ENCODE measurements around the gene ATP1B2.

The ATP1B2 gene, protein sequence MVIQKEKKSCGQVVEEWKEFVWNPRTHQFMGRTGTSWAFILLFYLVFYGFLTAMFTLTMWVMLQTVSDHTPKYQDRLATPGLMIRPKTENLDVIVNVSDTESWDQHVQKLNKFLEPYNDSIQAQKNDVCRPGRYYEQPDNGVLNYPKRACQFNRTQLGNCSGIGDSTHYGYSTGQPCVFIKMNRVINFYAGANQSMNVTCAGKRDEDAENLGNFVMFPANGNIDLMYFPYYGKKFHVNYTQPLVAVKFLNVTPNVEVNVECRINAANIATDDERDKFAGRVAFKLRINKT

DNA sequence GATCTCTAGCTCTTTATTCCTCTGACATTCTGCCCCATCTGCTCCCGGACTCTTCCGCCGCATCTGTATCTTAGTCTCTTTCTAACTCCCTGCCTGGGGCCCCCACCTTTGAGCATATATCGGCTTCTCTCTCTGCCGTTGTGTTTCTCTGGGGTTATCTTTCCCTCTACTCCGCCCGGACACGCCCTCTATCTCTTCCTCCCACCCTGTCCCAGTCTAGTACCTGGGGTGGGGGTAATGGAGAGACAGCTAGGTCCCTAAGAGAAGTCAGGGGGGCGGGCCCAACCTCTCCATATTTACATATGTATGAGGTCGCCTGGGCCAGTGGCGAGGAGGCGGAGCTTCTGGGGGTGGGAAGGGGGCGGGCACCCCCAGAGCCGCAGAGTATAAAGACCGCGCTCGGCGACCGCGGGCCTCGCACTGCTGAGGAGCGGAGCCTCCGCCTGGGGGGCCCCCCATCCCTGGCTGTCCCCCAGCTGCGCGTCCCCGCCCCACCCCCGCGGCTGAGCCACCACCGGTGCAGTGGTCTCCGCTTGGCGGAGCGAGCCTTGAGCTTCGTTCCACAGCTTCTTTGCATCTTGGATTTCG is at the start of gene ATP1B2:
Gene ATP1B2, plus strand, starts transcription at position 418 of the 588 bp plus-strand sequence. CDS start 593 bp downstream, outside the sequence.
- CTCF ChIA-PET = interaction anchor here (0.8 to 3.0 kb wide), 5 partner anchors 9 to 90 kb away, joined by 3 to 25 read pairs (median 4); partner anchors contain the start of genes SENP3, TP53 and WRAP53
- POLR2A ChIA-PET = interaction anchor here (0.6 to 1.4 kb wide), 17 partner anchors 8 to 647 kb away, joined by 3 to 18 read pairs (median 4); partner anchors contain the start of genes SAT2 and TP53
- peak; percentile 83 for DNase-seq (ENCODE audit: extremely low spot score)
- TF ChIP-seq, protein P1, sequence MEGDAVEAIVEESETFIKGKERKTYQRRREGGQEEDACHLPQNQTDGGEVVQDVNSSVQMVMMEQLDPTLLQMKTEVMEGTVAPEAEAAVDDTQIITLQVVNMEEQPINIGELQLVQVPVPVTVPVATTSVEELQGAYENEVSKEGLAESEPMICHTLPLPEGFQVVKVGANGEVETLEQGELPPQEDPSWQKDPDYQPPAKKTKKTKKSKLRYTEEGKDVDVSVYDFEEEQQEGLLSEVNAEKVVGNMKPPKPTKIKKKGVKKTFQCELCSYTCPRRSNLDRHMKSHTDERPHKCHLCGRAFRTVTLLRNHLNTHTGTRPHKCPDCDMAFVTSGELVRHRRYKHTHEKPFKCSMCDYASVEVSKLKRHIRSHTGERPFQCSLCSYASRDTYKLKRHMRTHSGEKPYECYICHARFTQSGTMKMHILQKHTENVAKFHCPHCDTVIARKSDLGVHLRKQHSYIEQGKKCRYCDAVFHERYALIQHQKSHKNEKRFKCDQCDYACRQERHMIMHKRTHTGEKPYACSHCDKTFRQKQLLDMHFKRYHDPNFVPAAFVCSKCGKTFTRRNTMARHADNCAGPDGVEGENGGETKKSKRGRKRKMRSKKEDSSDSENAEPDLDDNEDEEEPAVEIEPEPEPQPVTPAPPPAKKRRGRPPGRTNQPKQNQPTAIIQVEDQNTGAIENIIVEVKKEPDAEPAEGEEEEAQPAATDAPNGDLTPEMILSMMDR (IDR thresholded peaks at IDR 0.05; ENCODE audit: control extremely low read depth, extremely low read depth, low read depth, missing control alignments) = no peak

DNA sequence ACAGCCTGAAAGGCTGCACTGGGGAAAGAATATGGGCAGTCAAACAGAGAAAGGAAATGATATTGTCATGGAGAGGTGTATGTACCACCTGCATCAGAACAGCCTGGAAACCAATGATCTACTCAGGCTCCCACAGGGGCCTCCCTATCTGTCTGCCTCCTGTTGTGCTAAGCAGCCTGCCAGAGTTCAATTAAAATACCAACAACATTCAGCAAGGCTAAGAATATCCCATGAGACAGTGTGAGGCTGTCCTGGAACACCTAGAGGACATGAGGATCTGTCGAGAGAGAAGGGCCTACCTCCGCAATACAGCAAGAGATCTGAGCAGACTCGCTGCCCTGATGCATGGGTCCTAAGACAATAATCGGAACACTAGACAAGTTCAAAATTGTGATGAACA is 44.4 kb upstream of the ATP1B2 start:
- POLR2A ChIA-PET = no interaction called here
- CTCF ChIA-PET = interaction anchor here (2.4 kb wide), 1 partner anchor 17 kb away, joined by 7 read pairs; no protein-coding TSS in a partner anchor
- TF ChIP-seq, protein P1 (IDR thresholded peaks at IDR 0.05; ENCODE audit: control extremely low read depth, extremely low read depth, low read depth, missing control alignments) = no peak
- DNase-seq (ENCODE audit: extremely low spot score) = no peak

DNA sequence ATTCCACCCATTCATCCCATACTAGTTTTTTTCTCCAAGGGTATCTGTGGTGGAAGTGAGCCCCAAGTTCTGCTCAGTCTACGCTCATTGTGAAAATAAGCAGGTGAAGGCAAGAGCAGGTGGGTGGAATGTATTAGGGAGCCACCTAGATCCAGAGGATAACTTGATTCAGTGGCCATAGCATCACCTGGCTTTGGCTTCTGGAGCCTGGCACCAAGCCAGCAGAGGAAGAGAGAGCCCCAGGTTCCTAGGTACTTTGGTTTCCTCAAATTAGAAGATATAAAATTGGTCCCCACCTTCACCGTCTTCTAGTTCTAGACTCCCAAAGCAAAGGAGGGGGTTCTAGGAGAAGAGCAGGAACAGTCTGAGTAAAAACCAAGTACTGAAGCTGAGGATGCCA is 40.1 kb upstream of the ATP1B2 start:
- POLR2A ChIA-PET = no interaction called here
- TF ChIP-seq, protein P1 (IDR thresholded peaks at IDR 0.05; ENCODE audit: control extremely low read depth, extremely low read depth, low read depth, missing control alignments) = no peak

DNA sequence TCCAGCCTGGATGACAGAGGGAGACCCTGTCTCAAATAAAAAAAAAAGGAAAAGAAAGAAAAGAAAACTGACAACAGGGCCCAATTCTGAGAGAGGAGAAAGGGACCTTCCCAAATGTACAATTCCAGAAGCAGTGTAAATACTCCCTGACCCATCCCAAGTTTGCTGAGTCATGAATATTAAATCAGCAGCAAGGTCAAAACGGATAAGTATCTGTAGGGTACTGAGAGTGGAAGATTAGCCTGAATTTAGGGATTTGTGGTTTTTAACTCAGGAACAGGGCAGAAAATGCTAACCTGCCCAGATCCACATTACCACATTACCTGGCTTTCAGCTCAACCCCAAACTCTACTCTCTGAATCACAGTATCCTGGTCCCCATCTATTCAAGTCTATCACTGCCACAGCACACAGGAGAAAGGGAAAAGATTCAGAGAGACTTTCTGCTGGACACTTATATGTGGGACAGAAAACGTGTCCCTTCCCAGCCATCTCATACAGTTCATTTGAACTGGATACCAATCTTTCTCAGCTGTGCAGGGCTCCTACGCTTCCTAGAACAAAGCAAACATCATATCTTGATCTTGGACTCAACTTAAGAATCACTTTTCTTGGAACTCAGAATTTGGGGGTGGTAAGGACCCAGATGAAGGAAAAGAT is 39.0 kb upstream of the ATP1B2 start:
- CTCF ChIA-PET = interaction anchor here (1.1 to 9.0 kb wide), 5 partner anchors 10 to 208 kb away, joined by 3 to 68 read pairs (median 3); partner anchors contain the start of genes CD68, SAT2, SHBG and TMEM256
- POLR2A ChIA-PET = no interaction called here
- no peak for DNase-seq (ENCODE audit: extremely low spot score)
- TF ChIP-seq, protein P1 (IDR thresholded peaks at IDR 0.05; ENCODE audit: control extremely low read depth, extremely low read depth, low read depth, missing control alignments) = no peak

More for the DNA sequence above, 40.1 kb upstream of the ATP1B2 start:
- DNase-seq (ENCODE audit: extremely low spot score) = no peak
- CTCF ChIA-PET = interaction anchor here (0.7 to 9.0 kb wide), 5 partner anchors 10 to 77 kb away, joined by 3 to 68 read pairs (median 3); partner anchors contain the start of genes SAT2, SHBG, TP53 and WRAP53

DNA sequence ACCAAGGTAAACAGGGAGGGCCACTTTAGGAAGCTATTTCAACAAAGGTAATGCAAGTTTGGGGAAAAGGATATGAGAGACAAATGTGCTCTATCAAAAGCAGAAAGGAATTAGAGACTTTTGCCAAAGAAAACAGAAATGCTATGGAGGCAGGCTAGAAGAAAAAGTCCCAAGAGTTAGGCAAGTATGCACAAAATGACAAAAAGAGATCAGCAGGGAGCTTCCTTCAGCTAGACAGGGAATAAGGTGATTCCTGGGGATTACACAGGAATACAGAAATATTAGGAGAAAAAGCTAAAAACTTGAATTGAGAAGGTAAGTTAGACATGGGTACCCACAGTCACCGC is 38.5 kb upstream of the ATP1B2 start:
- ChIA-PET CTCF (interaction anchor here (1.1 to 9.0 kb wide), 5 partner anchors 10 to 208 kb away, joined by 3 to 68 read pairs (median 3); partner anchors contain the start of genes CD68, SAT2, SHBG and TMEM256), POLR2A (no interaction called here)
- TF ChIP-seq, protein P1 (IDR thresholded peaks at IDR 0.05; ENCODE audit: control extremely low read depth, extremely low read depth, low read depth, missing control alignments) = no peak
- no peak for DNase-seq (ENCODE audit: extremely low spot score)
